B cell (primary cell): ENCODE data around the gene VAV2. TPM values are rescaled to one million over a fixed set of nuclear protein-coding genes. Genes with fewer than 3 reads are reported as not detected.

ENCODE experiments used
- ATAC-seq: fragments of 200-7000 bp; cut with Tn5 transposase; one replicate; pipeline ENCODE4 v1.10.0; 2021; ENCODE audit warnings: low read depth, mild to moderate bottlenecking, moderate number of reproducible peaks, moderate library complexity
- CTCF ChIA-PET: fragments of 350-600 bp; sonication (Branson Sonifier 250); formaldehyde crosslinking; loops from one replicate; lab custom pipeline; 2021; ENCODE audit warnings: antibody characterized with exemption, inconsistent platforms; lab: Charles Lee
- POLR2A ChIA-PET: fragments of 350-600 bp; sonication (Branson Sonifier 250); formaldehyde crosslinking; loops from one replicate; lab custom pipeline; 2021; ENCODE audit warnings: antibody characterized with exemption; lab: Charles Lee
- DNase-seq: peaks from one replicate; pipeline ENCODE4 v3.0.0; 2013
- H2AFZ ChIP-seq: 2 replicates; pipeline ENCODE4 v1.6.1; 2012; ENCODE audit warnings: mild to moderate bottlenecking, low read depth, low read length; ENCODE audit not compliant: insufficient read depth, poor library complexity, severe bottlenecking
- H3K27ac ChIP-seq, 2 donors: 1 replicate in 1 of 2; 2 replicates in 1 of 2; pipeline ENCODE4 v1.5.1; 2012 to 2013; ENCODE audit warnings: low read length in 2 of 2, mild to moderate bottlenecking in 2 of 2, moderate library complexity in 1 of 2
- H3K27me3 ChIP-seq, 4 experiments: fragments of 200-600 bp in 1 of 4; sonication (generic) in 1 of 4; replicated peaks in 1 of 4; 1 replicate in 2 of 4; 2 replicates in 2 of 4; pipeline versions ENCODE4 v1.6.1 to v1.7.0; 2013 to 2016; ENCODE audit warnings: low read length in 3 of 4, mild to moderate bottlenecking in 2 of 4, mixed read lengths in 1 of 4, moderate library complexity in 1 of 4; ENCODE audit not compliant: insufficient read depth in 4 of 4, control insufficient read depth in 3 of 4; ENCODE audit errors: control extremely low read depth in 1 of 4
- H3K36me3 ChIP-seq, 2 experiments: replicated peaks in 1 of 2; 1 replicate in 1 of 2; 2 replicates in 1 of 2; pipeline versions ENCODE4 v1.6.1 to v1.7.1; 2013; ENCODE audit warnings: low read length in 1 of 2; ENCODE audit not compliant: insufficient read depth in 2 of 2, control insufficient read depth in 1 of 2; ENCODE audit errors: control extremely low read depth in 1 of 2, extremely low read depth in 1 of 2
- H3K4me1 ChIP-seq, 2 donors: fragments of 200-600 bp in 1 of 2; sonication (generic) in 1 of 2; 1 replicate in 1 of 2; 2 replicates in 1 of 2; pipeline versions ENCODE4 v1.5.1 to v1.6.1; 2013 to 2017; ENCODE audit warnings: low read length in 2 of 2; ENCODE audit not compliant: control insufficient read depth in 2 of 2, insufficient read depth in 2 of 2
- H3K4me2 ChIP-seq: replicated peaks from 2 replicates; pipeline ENCODE3; 2012; ENCODE audit warnings: mild to moderate bottlenecking, low read depth, low read length; ENCODE audit not compliant: poor library complexity, severe bottlenecking
- H3K4me3 ChIP-seq, 5 experiments: fragments of 200-600 bp in 1 of 5; sonication (generic) in 1 of 5; 1 replicate in 3 of 5; 2 replicates in 2 of 5; pipeline versions ENCODE4 v1.5.1 to v1.7.0; 2011 to 2016; ENCODE audit warnings: low read length in 4 of 5, mild to moderate bottlenecking in 4 of 5, low read depth in 2 of 5, control low read depth in 1 of 5, moderate library complexity in 1 of 5; ENCODE audit not compliant: insufficient read depth in 1 of 5; ENCODE audit errors: control extremely low read depth in 1 of 5, extremely low read depth in 1 of 5
- H3K79me2 ChIP-seq: fragments of 200-600 bp; sonication (generic); one replicate; pipeline ENCODE4 v1.6.0; 2016; ENCODE audit warnings: low read length; ENCODE audit not compliant: control insufficient read depth, insufficient read depth
- H3K9ac ChIP-seq: fragments of 200-600 bp; sonication (generic); 2 replicates; pipeline ENCODE4 v1.6.1; 2017; ENCODE audit warnings: mild to moderate bottlenecking, low read length, moderate library complexity
- H3K9me3 ChIP-seq, 3 donors: one replicate each; pipeline versions ENCODE4 v1.6.1 to v1.7.1; 2013; ENCODE audit warnings: low read length in 2 of 3; ENCODE audit not compliant: control insufficient read depth in 2 of 3, insufficient read depth in 1 of 3; ENCODE audit errors: control extremely low read depth in 1 of 3
- H4K20me1 ChIP-seq: 2 replicates; pipeline ENCODE4 v1.6.0; 2012; ENCODE audit warnings: mild to moderate bottlenecking, low read length; ENCODE audit not compliant: insufficient read depth, control insufficient read depth, poor library complexity, severe bottlenecking
- H3K27ac Mint-ChIP-seq: one replicate; pipeline ENCODE4 v1.8.0; 2021; ENCODE audit warnings: mixed read lengths
- H3K27me3 Mint-ChIP-seq: one replicate; pipeline ENCODE4 v1.8.0; 2021; ENCODE audit warnings: mixed read lengths
- H3K4me1 Mint-ChIP-seq: one replicate; pipeline ENCODE4 v1.8.0; 2021; ENCODE audit warnings: mixed read lengths
- H3K4me3 Mint-ChIP-seq: one replicate; pipeline ENCODE4 v1.8.0; 2021; ENCODE audit warnings: mixed read lengths
- H3K9me3 Mint-ChIP-seq: one replicate; pipeline ENCODE4 v1.8.0; 2022; ENCODE audit warnings: mixed read lengths; ENCODE audit not compliant: insufficient read depth
- CTCF ChIP-seq: fragments of 200-600 bp; IDR thresholded peaks from one replicate; pipeline ENCODE4 v1.8.0; 2022; ENCODE audit warnings: antibody characterized with exemption, mild to moderate bottlenecking
- EZH2 ChIP-seq: IDR thresholded peaks from 2 replicates; pipeline ENCODE4 v1.6.1; 2012; ENCODE audit warnings: borderline replicate concordance, low read depth, mild to moderate bottlenecking, moderate library complexity, low read length; ENCODE audit not compliant: insufficient read depth, poor library complexity, severe bottlenecking
- WGBS: methylation state at CpG from one replicate; pipeline ENCODE4 v1.1.5; 2013; ENCODE audit warnings: missing lambda C conversion rate; ENCODE audit not compliant: insufficient coverage; 5-methylcytosine and 5-hydroxymethylcytosine counted together
- intact Hi-C: fragments of 100-400 bp; cut with micrococcal nuclease; formaldehyde crosslinking; loops from one replicate; pipeline ENCODE4 v1.10.0; 2022
- polyA plus RNA-seq: library from polyadenylated mRNA; depleted of rRNA; stranded (reverse); fragments of >200 nt; gene quantifications from 2 replicates; pipeline ENCODE4 v1.2.3, GENCODE V29; 2012
- total RNA-seq, 2 donors: library from RNA; stranded (reverse); fragments of 120-200 nt in 1 of 2; gene quantifications; 1 replicate in 1 of 2; 2 replicates in 1 of 2; pipeline versions ENCODE4 v1.2.3 to v1.2.4, GENCODE V29; 2013 to 2022

Gene VAV2
- total and polyA plus RNA-seq, 2 donors (not counting 1 experiment from before 2014, with no cell fraction given): 34.4 to 128 TPM

- intact Hi-C loops: no loop called here
- POLR2A ChIA-PET: interaction anchor here (0.5 kb wide), 1 partner anchor 91 kb away, joined by 3 read pairs; no protein-coding TSS in a partner anchor
Measured at GRCh38 chr9:133939171-133939785, 52.8 kb downstream of the VAV2 start.

More at GRCh38 chr9:133939171-133939785, 52.8 kb downstream of the VAV2 start:
- Histone ChIP-seq H3K79me2 (peaks cover 99% of the 10 kb centered on the region), H3K27me3 (no peaks in the 10 kb centered on the region), H3K4me2 (no peak overlapping the region), H4K20me1 (peaks cover 97% of the 10 kb centered on the region), H2AFZ (no peak overlapping the region), H3K27ac (no peak overlapping the region), H3K9ac (no peak overlapping the region), H3K9me3 (peaks cover 0 to 9% (median 0%) of the 10 kb centered on the region in 3 donors), H3K36me3 (peaks cover 3 to 47% of the 10 kb centered on the region in 2 experiments), H3K4me3 (no peak overlapping the region), H3K4me1 (peaks cover 4 to 16% of the 10 kb centered on the region in 2 donors)
- H3K9me3 Mint-ChIP-seq: no peaks in the 10 kb centered on the region
- CTCF ChIA-PET: no interaction called here
- ATAC-seq (no peak), DNase-seq (no peak)
- peak overlapping the region; percentile 46 for H3K27ac Mint-ChIP-seq
- WGBS: 98% methylated on average over 11 of the region's 23 CpGs
- no peak for TF ChIP-seq CTCF
- TF ChIP-seq EZH2: no peak
- H3K4me1 Mint-ChIP-seq: peaks cover 31% of the 10 kb centered on the region
- no peak overlapping the region for H3K4me3 Mint-ChIP-seq
- no peaks in the 10 kb centered on the region for H3K27me3 Mint-ChIP-seq
